AML-193 (cell line): Measurements from ENCODE around the gene TLN1.

Experiments
- DNase-seq, 2 experiments: peaks; one replicate each; lab custom pipeline; 2025; lab: John Stamatoyannopoulos, UW

Gene TLN1

GRCh38 chr9:35664531-35665470 is 67.2 kb downstream of the TLN1 start, which contains the start of gene ARHGEF39:
ARHGEF39 (minus strand) TSS chr9:35665195; CDS start chr9:35665169, 26 bp downstream.
- DNase-seq = peak; percentile 66 to 81

- DNase-seq = no peak
Observed at GRCh38 chr9:35662437-35662836, 69.6 kb downstream of the TLN1 start.

- no peak for DNase-seq
Observed at GRCh38 chr9:35661756-35662350, 70.1 kb downstream of the TLN1 start.

DNA sequence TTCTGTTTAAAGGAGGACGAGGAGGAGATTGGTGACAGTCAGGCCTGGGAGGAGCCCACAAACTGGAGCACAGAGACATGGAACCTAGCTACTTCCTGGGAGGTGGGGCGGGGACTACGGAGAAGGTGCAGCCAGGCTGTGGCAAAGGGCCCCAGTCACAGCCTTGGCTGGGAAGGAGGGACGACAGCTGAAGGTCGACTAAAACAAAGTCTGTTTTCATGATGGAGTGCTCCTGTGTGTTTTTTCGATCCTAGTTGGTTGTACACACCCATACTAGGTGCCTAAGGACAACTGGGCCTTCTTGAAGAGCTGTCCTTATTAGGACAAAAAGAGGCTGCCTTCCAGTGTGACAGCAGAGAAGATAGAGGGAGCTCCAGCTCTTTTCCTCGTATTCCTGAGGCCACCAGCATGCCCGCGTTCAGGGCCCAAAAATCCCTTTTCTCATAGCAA is 71.0 kb downstream of the TLN1 start:
- DNase-seq = no peak

DNA sequence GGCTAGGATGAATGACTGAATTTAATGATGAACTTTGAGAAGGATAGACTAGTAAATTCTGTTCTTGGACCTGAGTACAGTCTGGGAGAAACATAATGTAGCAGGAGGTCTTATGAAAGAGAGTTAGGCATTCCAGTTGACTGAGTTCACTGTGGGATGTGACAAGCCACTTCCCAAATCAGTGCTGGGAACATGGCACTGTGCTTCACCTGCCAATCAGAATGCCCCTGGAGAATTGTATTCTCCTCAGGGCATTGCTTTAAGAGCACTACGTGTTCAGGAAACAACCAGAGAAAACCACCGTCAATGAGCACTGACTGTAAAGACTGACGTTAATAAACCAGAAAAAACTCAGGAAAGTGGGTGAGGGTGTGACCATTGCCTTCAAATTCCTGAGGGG is 72.7 kb downstream of the TLN1 start:
- no peak for DNase-seq

GRCh38 chr9:35658968-35659220 is 73.1 kb downstream of the TLN1 start:
- peak in 1 of 2 experiments; percentile 51 for DNase-seq

DNA sequence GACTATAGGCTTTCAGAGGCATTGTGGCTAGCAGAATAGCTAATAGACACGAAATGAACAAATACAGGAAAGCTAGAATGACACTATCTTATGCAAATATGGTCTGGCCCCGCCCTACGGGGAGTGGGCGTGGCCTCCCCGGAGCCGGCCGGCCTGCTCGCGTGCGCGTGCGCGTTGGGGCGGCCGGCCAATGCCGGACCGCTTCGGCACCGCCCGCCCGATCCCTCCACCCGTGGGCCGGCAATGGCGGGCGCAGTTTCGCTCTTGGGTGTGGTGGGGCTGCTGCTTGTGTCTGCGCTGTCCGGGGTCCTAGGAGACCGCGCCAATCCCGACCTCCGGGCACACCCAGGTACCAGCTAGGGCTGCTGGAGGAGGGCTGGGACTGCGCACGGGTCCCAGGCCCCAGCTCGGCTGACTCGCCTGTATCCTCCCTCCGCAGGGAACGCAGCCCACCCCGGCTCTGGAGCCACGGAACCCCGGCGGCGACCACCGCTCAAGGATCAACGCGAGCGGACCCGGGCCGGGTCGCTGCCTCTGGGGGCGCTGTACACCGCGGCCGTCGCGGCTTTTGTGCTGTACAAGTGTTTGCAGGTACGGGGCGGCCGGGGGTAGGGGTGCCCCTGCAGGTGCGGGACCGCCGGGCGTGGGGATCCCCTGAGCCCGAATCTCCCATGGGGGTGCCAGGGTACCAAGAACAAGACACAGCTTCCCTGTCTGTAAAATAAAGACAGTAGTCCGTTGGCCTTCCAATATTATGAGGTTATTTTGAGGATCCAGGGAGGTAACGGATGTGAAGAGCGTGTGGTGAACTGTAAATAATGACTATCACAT is 73.6 kb downstream of the TLN1 start, which contains the start of gene CCDC107:
CCDC107 (plus strand) TSS at position 156 of the 831 bp plus-strand sequence; CDS start at position 244, 88 bp downstream.
- DNase-seq = peak; percentile 59 to 83

DNA sequence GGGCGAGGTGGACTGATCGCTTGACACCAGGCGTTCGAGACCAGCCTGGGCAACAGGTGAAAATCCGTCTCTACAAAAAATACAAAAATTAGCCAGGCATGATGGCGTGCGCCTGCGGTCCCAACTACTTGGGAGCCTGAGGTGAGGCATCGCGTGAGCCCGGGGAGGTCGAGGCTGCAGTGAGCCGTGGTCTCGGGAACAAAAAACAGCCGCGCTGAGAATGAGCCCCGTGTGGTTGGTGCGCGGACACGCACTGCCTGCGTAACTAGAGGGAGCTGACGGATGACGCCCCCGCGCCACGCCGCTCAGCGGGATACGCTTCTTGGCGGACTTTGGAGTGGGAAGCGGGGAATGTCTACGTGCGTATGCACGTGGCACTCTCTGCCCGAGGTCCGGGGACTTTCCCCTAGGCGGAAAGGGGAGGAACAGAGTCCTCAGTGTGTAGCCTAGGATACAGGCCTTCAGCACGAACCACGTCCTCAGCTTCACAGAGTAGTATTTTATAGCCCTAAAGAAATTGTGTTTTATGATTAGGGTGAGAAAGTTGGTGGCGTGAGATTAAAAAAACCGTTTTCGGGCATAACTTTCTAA is 74.4 kb downstream of the TLN1 start, which contains the start of gene RMRP:
RMRP (minus strand) TSS at position 474 of the 591 bp plus-strand sequence.
- DNase-seq = peak; percentile 94 to 96

GRCh38 chr9:35656831-35657545 is 75.0 kb downstream of the TLN1 start:
- no peak for DNase-seq

GRCh38 chr9:35656348-35656747 is 75.6 kb downstream of the TLN1 start:
- no peak for DNase-seq

DNA sequence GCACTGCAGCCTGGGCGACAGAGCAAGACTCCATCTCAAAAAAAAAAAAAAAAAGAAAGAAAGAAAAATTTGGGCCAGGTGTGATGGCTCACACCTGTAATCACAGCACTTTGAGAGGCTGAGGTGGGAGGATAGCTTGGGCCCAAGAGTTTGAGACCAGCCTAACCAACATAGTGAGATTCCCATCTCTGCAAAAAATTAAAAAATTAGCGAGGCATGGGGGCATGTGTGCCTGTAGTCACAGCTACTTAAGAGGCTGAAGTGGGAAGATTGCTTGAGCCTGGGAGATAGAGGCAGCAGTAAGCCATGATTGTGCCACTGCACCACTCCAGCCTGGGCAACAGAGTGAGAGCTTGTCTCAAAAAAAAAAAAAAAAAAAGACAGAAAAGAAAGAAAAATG is 78.4 kb downstream of the TLN1 start:
- DNase-seq = no peak

DNA sequence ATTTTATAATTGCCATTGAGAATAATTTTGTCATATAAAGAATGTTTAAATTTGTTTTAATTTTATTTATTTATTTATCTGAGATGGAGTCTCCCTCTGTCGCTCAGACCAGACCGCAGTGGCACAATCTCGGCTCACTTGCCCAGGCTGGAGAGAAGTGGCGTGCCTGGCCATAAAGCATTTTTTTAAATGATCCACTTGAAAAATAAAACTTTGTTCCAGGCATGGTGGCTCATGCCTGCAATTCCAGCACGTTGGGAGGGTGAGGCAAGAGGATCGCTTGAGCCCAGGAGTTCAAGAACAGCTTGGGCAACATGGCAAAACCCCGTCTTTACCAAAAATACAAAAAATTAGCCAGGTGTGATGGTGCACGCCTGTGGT is 79.2 kb downstream of the TLN1 start:
- no peak for DNase-seq

- no peak for DNase-seq
Observed at GRCh38 chr9:35651956-35652828, 79.8 kb downstream of the TLN1 start.

DNA sequence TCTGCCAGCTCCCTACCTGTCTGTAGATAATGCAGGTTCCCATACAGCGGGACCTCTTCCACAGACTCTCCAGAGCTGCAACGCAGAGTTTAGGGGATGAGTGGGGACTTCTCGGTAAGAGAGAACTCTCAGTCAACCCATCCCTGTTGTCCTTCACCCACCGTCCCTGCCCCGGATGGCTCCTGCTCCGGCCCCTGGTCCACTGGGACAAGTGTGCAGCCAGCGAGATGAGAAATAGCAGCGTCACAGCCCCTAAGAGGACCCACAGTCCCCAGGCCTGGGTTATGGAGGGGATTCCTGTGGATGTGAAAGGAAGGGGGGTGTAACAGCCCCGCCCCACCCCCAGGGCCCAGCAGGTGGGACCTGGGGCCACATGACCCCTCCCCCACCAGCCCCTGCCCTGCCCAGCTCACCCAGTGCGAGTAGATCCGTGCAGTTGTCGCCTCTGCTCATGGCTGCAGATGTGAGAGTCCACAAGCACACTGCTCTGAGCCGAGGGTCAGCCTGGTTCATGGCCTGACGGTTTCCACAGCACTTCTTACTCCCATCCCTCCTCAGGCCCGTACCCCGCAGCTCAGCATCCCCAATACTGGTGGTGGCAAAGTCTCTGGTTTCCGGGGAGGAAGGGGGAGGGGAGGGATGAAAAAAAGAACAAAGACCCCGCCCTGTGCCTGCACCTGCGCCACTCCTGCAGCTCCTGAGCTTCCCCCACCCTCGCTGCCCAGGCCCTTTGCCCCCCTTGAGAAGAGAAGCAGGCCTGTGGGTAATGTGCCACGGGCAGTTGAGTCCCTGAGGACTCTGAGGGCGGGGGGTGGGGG is 81.4 kb downstream of the TLN1 start, which contains the start of gene SIT1:
SIT1 (minus strand) TSS at position 591 of the 818 bp plus-strand sequence; CDS start at position 513, 78 bp downstream.
- DNase-seq = no peak

DNA sequence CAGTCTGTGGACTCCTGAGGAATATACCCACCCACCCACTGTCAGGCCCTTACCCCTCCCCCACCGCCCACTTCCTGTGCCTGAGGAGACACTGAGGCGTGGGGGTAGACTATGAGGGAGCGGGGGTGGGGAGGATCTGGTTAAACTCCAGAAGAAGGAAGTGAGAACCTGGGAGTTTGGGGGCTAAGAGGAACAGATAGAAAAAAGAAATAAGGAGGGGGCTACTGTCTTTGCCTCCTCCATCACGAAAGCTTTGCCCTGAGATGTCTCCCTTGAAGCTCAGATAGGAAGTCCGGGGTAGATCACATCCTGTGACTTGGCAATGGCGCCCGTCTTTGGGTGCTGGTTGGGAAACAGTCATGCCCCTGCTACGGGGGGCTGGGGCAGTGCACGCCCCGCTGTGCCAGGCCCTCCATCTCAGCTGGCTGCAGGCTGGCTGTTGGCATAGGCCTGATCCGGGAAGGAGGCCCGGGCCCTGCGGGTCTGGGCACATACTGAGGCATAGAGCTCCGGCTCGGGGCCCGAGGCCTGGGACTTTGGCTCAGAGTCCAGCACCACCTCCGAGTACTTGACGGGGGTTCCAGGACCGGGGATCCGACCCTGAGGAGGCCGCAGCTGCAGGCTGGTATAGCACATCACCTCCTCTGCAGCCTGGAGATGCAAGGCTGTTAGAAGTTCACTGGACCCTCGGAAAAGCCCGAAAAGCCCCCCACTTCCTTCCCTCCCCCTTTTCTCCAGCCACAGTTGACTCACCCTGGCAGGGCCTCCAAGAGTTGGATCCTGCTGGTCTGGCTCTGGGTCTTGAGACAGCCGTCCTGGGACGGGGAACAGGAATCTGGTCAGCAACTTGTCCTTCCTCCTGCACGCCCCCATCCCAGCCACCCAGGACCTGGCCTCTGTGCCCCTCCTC is 82.3 kb downstream of the TLN1 start:
- no peak for DNase-seq
